ENCODE measurements around the gene FIBP. TPM values are rescaled to one million over a fixed set of nuclear protein-coding genes. Genes with fewer than 3 reads are reported as not detected.

Gene FIBP
- total and polyA plus RNA-seq, 2 of the 8 experiments (the other 6 are each of a cell fraction or from before 2014, with no cell fraction given), result 74.3 to 173 TPM

- H2BK5ac ChIP-seq (ENCODE audit: low read depth, low read length), result no peak overlapping the region; the same call in 1 of the 2 replicates
- no peak overlapping the region for H3K9ac ChIP-seq (replicated peaks in 1 of 4; ENCODE audit: extremely low read depth in 1 of 4, low read depth in 3 of 4, low read length in 3 of 4)
- no peak overlapping the region for H4K8ac ChIP-seq (ENCODE audit: extremely low read depth, insufficient read depth, low read length)
- no peaks in the 10 kb centered on the region for H3K36me3 ChIP-seq (ENCODE audit: control insufficient read depth in 2 of 4, insufficient read depth in 4 of 4, low read length in 3 of 4)
- H3K18ac ChIP-seq (ENCODE audit: extremely low read depth, low read length), result no peak overlapping the region
- H3K27me3 ChIP-seq (replicated peaks in 1 of 4; ENCODE audit: control insufficient read depth in 3 of 4, extremely low read depth in 1 of 4, insufficient read depth in 3 of 4, low read length in 3 of 4), result no peaks in the 10 kb centered on the region
- H4K5ac ChIP-seq (ENCODE audit: insufficient read length, low read depth, low read length), result no peak overlapping the region
- no peaks in the 10 kb centered on the region for H3K79me1 ChIP-seq (ENCODE audit: low read depth, low read length)
- H3K23ac ChIP-seq (ENCODE audit: insufficient read length), result no peak overlapping the region
- H4K20me1 ChIP-seq (replicated peaks in 1 of 2; ENCODE audit: control insufficient read depth in 1 of 2, insufficient read depth in 2 of 2, low read length in 2 of 2), result no peaks in the 10 kb centered on the region
- H3K4ac ChIP-seq (replicated peaks; ENCODE audit: insufficient read length, low read depth, low read length), result no peak overlapping the region
- no peak overlapping the region for H3K56ac ChIP-seq (replicated peaks; ENCODE audit: insufficient read length, low read depth, low read length)
- POLR2A ChIA-PET (ENCODE audit: partially characterized antibody), result interaction anchor here (1.0 to 2.1 kb wide), 4 partner anchors 9 to 69 kb away, joined by 3 to 10 read pairs (median 6); partner anchors contain the start of genes MUS81 and SART1
- no peaks in the 10 kb centered on the region for H3K9me3 ChIP-seq (ENCODE audit: insufficient read depth in 2 of 2, low read depth in 1 of 2, low read length in 1 of 2)
- H3K27ac ChIP-seq (ENCODE audit: low read depth, low read length), result no peak overlapping the region
- FAIRE-seq, result no peak
- 88% methylated on average over 6 of the region's 6 CpGs; no CpG with 5 or more reads in 1 of the 2 experiments for WGBS, 2 experiments (ENCODE audit: extremely low coverage in 1 of 2, insufficient coverage in 1 of 2, insufficient read length in 1 of 2, insufficient replicate concordance in 2 of 2, low coverage in 1 of 2, low lambda C conversion rate in 2 of 2, missing lambda C conversion rate in 1 of 2)
- no peak overlapping the region for H2BK15ac ChIP-seq (ENCODE audit: low read length)
- DNase-seq (ENCODE audit: low read depth in 1 of 2, low spot score in 2 of 2), result no peak
- H3K23me2 ChIP-seq (ENCODE audit: low read depth, low read length), result no peaks in the 10 kb centered on the region
- no peaks in the 10 kb centered on the region for H3K79me2 ChIP-seq (ENCODE audit: control insufficient read depth in 1 of 2, insufficient read depth in 2 of 2, low read length in 2 of 2)
- no peak overlapping the region for H3K4me2 ChIP-seq (ENCODE audit: insufficient read depth in 1 of 2, low read depth in 2 of 2, low read length in 2 of 2)
- no peak overlapping the region for H2AFZ ChIP-seq (ENCODE audit: low read length)
- no peak overlapping the region for H2AK5ac ChIP-seq (ENCODE audit: low read depth, low read length)
- H2BK120ac ChIP-seq (replicated peaks; ENCODE audit: low read depth, low read length), result no peak overlapping the region
- 0 out of 2 replicates have a peak overlapping the region, but pooled peaks have one; percentile 43 for H2BK12ac ChIP-seq (ENCODE audit: low read depth, low read length)
- H2BK20ac ChIP-seq (ENCODE audit: low read length), result no peak overlapping the region
- CTCF ChIA-PET (ENCODE audit: partially characterized antibody), result interaction anchor here (0.6 to 1.1 kb wide), 2 partner anchors 15 to 80 kb away, joined by 3 read pairs; no protein-coding TSS in a partner anchor
- H3K4me1 ChIP-seq (replicated peaks in 1 of 4; ENCODE audit: control insufficient read depth in 3 of 4, insufficient read depth in 4 of 4, low read length in 3 of 4), result peaks cover 0 to 8% (median 5%) of the 10 kb centered on the region in 4 experiments; a peak in 5 of 7 replicates
- no peak overlapping the region for H3K14ac ChIP-seq (ENCODE audit: insufficient read length)
- H4K91ac ChIP-seq (replicated peaks; ENCODE audit: insufficient read length, low read length), result no peak overlapping the region
- no peak overlapping the region for H3K4me3 ChIP-seq (ENCODE audit: extremely low read depth in 1 of 4, insufficient read depth in 2 of 4, low read depth in 3 of 4, low read length in 4 of 4)
- TF ChIP-seq SIN3A (conservative IDR thresholded peaks at IDR 0.05 in 1 of 2, IDR thresholded peaks at IDR 0.05 in 1 of 2; ENCODE audit: low read depth in 1 of 2, low read length in 2 of 2), result no peak
- TF ChIP-seq TAF1 (IDR thresholded peaks at IDR 0.05; ENCODE audit: low read depth, low read length), result no peak
- TF ChIP-seq, protein P1, sequence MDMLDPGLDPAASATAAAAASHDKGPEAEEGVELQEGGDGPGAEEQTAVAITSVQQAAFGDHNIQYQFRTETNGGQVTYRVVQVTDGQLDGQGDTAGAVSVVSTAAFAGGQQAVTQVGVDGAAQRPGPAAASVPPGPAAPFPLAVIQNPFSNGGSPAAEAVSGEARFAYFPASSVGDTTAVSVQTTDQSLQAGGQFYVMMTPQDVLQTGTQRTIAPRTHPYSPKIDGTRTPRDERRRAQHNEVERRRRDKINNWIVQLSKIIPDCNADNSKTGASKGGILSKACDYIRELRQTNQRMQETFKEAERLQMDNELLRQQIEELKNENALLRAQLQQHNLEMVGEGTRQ (IDR thresholded peaks at IDR 0.05; ENCODE audit: low read length), result no peak
- TF ChIP-seq HDAC6 (IDR thresholded peaks at IDR 0.05; ENCODE audit: low read depth, low read length), result no peak
- TF ChIP-seq KDM1A (IDR thresholded peaks at IDR 0.05; ENCODE audit: borderline replicate concordance, low read length), result no peak
- no peak for TF ChIP-seq RAD21 (IDR thresholded peaks at IDR 0.05 in 1 of 2, conservative IDR thresholded peaks at IDR 0.05 in 1 of 2; ENCODE audit: low read depth in 2 of 2, low read length in 2 of 2)
- no peak for TF ChIP-seq SUZ12 (IDR thresholded peaks at IDR 0.05; ENCODE audit: low read length)
- no peak for TF ChIP-seq BACH1 (IDR thresholded peaks at IDR 0.05; ENCODE audit: low read length)
- no peak for TF ChIP-seq SAP30 (IDR thresholded peaks at IDR 0.05; ENCODE audit: insufficient read depth, insufficient replicate concordance, low read length)
- no peak for TF ChIP-seq SRF (IDR thresholded peaks at IDR 0.05; ENCODE audit: low read depth, low read length)
- no peak for TF ChIP-seq CTBP2 (IDR thresholded peaks at IDR 0.05; ENCODE audit: borderline replicate concordance, insufficient read depth, insufficient read length, low read length)
These were observed 40.4 kb upstream of the FIBP start for GRCh38 chr11:65928667-65929066.
